HUES6 (cell line): ENCODE results near the gene DTYMK.

Source experiments
- H3K27ac ChIP-seq: 2 replicates; pipeline ENCODE4 v1.7.0; 2013; ENCODE audit warnings: low read depth, mild to moderate bottlenecking, low read length, inconsistent platforms
- H3K27me3 ChIP-seq: 2 replicates; pipeline ENCODE4 v1.6.1; 2013; ENCODE audit warnings: low read length; ENCODE audit not compliant: control insufficient read depth, insufficient read depth
- H3K36me3 ChIP-seq: 2 replicates; pipeline ENCODE4 v1.6.1; 2013; ENCODE audit warnings: low read length; ENCODE audit not compliant: control insufficient read depth, insufficient read depth
- H3K4me1 ChIP-seq: 2 replicates; pipeline ENCODE4 v1.6.1; 2013; ENCODE audit warnings: low read length; ENCODE audit not compliant: control insufficient read depth, insufficient read depth
- H3K4me3 ChIP-seq: 2 replicates; pipeline ENCODE4 v1.5.1; 2013; ENCODE audit warnings: low read depth, low read length
- H3K9ac ChIP-seq: one replicate; pipeline ENCODE4 v1.6.1; 2013; ENCODE audit warnings: mild to moderate bottlenecking, low read length
- H3K9me3 ChIP-seq: 2 replicates; pipeline ENCODE4 v1.6.1; 2013; ENCODE audit warnings: low read depth, low read length; ENCODE audit not compliant: control insufficient read depth, insufficient read depth

DTYMK gene

GRCh38 chr2:241702155-241703031 lies 15.8 kb upstream of the DTYMK start:
- Histone ChIP-seq H3K9ac (peak overlapping the region; percentile 78), H3K27ac (peak overlapping the region; percentile 95; the same call in 1 of the 2 replicates), H3K4me1 (no peaks in the 10 kb centered on the region)

GRCh38 chr2:241701399-241702154 lies 15.0 kb upstream of the DTYMK start, which contains the start of gene ING5:
Gene ING5, plus strand, starts transcription at chr2:241702039. Its CDS starts 27 bp downstream, at chr2:241702066.
- Histone ChIP-seq H3K9ac (peak within 1 kb of the TSS; percentile 98), H3K27ac (peak within 1 kb of the TSS; percentile 95), H3K4me3 (peak within 1 kb of the TSS; percentile 94), H3K27me3 (no peaks in the 10 kb centered on the region), H3K9me3 (no peaks in the 10 kb centered on the region), H3K4me1 (no peaks in the 10 kb centered on the region), H3K36me3 (peaks cover 25% of the 10 kb centered on the region)

More at GRCh38 chr2:241702155-241703031, 15.8 kb upstream of the DTYMK start:
- H3K4me3 ChIP-seq: peak overlapping the region; percentile 94
- no peaks in the 10 kb centered on the region for H3K9me3 ChIP-seq
- no peaks in the 10 kb centered on the region for H3K27me3 ChIP-seq
- peaks cover 32% of the 10 kb centered on the region for H3K36me3 ChIP-seq

GRCh38 chr2:241701149-241701398 lies 14.5 kb upstream of the DTYMK start:
- Histone ChIP-seq H3K36me3 (peaks cover 20% of the 10 kb centered on the region), H3K9ac (peak overlapping the region; percentile 98), H3K4me3 (peak overlapping the region; percentile 94), H3K27me3 (no peaks in the 10 kb centered on the region), H3K4me1 (no peaks in the 10 kb centered on the region), H3K9me3 (no peaks in the 10 kb centered on the region), H3K27ac (peak overlapping the region; percentile 95; the same call in 1 of the 2 replicates)

- no peak overlapping the region for H3K9ac ChIP-seq
- no peak overlapping the region for H3K4me3 ChIP-seq
- no peaks in the 10 kb centered on the region for H3K9me3 ChIP-seq
- H3K36me3 ChIP-seq: peaks cover 32% of the 10 kb centered on the region
- no peaks in the 10 kb centered on the region for H3K4me1 ChIP-seq
- no peaks in the 10 kb centered on the region for H3K27me3 ChIP-seq
- H3K27ac ChIP-seq: no peak overlapping the region
Measured at GRCh38 chr2:241695651-241696050, 9.0 kb upstream of the DTYMK start.

- Histone ChIP-seq H3K9ac (no peak overlapping the region), H3K36me3 (peaks cover 47% of the 10 kb centered on the region), H3K27me3 (no peaks in the 10 kb centered on the region), H3K27ac (no peak overlapping the region), H3K9me3 (no peaks in the 10 kb centered on the region), H3K4me3 (no peak overlapping the region), H3K4me1 (peaks cover 6% of the 10 kb centered on the region)
Measured at GRCh38 chr2:241692448-241692847, 5.8 kb upstream of the DTYMK start.

- Histone ChIP-seq H3K27ac (no peak overlapping the region), H3K4me1 (peaks cover 9% of the 10 kb centered on the region), H3K4me3 (no peak overlapping the region), H3K36me3 (peaks cover 47% of the 10 kb centered on the region), H3K9ac (peak overlapping the region; percentile 34), H3K9me3 (no peaks in the 10 kb centered on the region), H3K27me3 (no peaks in the 10 kb centered on the region)
Measured at GRCh38 chr2:241690202-241690717, 3.6 kb upstream of the DTYMK start.

GRCh38 chr2:241689306-241689705 lies 2.7 kb upstream of the DTYMK start:
- no peak overlapping the region for H3K27ac ChIP-seq
- no peaks in the 10 kb centered on the region for H3K27me3 ChIP-seq
- no peaks in the 10 kb centered on the region for H3K9me3 ChIP-seq
- H3K4me1 ChIP-seq: peaks cover 9% of the 10 kb centered on the region
- H3K36me3 ChIP-seq: peaks cover 45% of the 10 kb centered on the region
- no peak overlapping the region for H3K9ac ChIP-seq
- no peak overlapping the region for H3K4me3 ChIP-seq

GRCh38 chr2:241686324-241686649 lies 328 bp downstream of the DTYMK start:
- Histone ChIP-seq H3K36me3 (peaks cover 56% of the 10 kb centered on the region), H3K27me3 (no peaks in the 10 kb centered on the region), H3K4me3 (peak overlapping the region; percentile 81), H3K9ac (peak overlapping the region; percentile 98), H3K9me3 (no peaks in the 10 kb centered on the region), H3K4me1 (peaks cover 9% of the 10 kb centered on the region), H3K27ac (peak overlapping the region; percentile 92)

- no peaks in the 10 kb centered on the region for H3K9me3 ChIP-seq
- no peak overlapping the region for H3K27ac ChIP-seq
- H3K4me3 ChIP-seq: no peak overlapping the region
- no peak overlapping the region for H3K9ac ChIP-seq
- no peaks in the 10 kb centered on the region for H3K27me3 ChIP-seq
- peaks cover 89% of the 10 kb centered on the region for H3K36me3 ChIP-seq
- H3K4me1 ChIP-seq: peaks cover 3% of the 10 kb centered on the region; the same call in 1 of the 2 replicates
Measured at GRCh38 chr2:241680827-241681599, 5.6 kb downstream of the DTYMK start.

GRCh38 chr2:241680044-241680443 lies 6.6 kb downstream of the DTYMK start:
- Histone ChIP-seq H3K27ac (no peak overlapping the region), H3K36me3 (peaks cover 94% of the 10 kb centered on the region), H3K27me3 (no peaks in the 10 kb centered on the region), H3K9me3 (no peaks in the 10 kb centered on the region), H3K4me3 (no peak overlapping the region), H3K4me1 (no peaks in the 10 kb centered on the region), H3K9ac (no peak overlapping the region)
